ENCODE results near the gene THEM4.

GRCh38 chr1:151908228-151908691 is 1.1 kb downstream of the THEM4 start:
- TF ChIP-seq CTCF (IDR thresholded peaks at IDR 0.05) (no peak), POLR2A (IDR thresholded peaks at IDR 0.05) (no peak)

All from Peyer's patch (tissue), 4 donors.